ENCODE measurements around the gene LACTBL1.

The LACTBL1 gene

DNA sequence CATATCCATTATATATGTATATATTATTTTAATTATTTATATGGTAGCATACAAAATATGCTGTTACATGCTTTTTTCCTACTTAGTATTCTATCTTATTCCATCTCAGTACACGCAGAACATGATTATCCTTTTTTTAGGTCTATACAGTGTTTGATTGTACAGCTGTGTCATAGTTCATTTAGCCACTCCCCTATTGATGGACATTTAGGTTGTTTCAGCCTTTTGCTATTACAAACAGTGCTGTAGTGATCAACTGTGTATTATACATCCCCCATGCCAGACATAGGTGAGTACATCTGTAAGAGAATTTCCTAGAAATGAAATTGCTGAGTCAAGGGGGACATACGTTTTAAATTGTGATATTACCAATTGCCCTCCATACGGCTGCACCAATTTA is 15.6 kb downstream of the LACTBL1 start:
- ChIA-PET CTCF (no interaction called here), POLR2A (ENCODE audit: low non-redundant PET) (no interaction called here)
- TF ChIP-seq, protein P1, sequence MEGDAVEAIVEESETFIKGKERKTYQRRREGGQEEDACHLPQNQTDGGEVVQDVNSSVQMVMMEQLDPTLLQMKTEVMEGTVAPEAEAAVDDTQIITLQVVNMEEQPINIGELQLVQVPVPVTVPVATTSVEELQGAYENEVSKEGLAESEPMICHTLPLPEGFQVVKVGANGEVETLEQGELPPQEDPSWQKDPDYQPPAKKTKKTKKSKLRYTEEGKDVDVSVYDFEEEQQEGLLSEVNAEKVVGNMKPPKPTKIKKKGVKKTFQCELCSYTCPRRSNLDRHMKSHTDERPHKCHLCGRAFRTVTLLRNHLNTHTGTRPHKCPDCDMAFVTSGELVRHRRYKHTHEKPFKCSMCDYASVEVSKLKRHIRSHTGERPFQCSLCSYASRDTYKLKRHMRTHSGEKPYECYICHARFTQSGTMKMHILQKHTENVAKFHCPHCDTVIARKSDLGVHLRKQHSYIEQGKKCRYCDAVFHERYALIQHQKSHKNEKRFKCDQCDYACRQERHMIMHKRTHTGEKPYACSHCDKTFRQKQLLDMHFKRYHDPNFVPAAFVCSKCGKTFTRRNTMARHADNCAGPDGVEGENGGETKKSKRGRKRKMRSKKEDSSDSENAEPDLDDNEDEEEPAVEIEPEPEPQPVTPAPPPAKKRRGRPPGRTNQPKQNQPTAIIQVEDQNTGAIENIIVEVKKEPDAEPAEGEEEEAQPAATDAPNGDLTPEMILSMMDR (conservative IDR thresholded peaks at IDR 0.05; ENCODE audit: low read depth) = no peak
- no peak for DNase-seq (ENCODE audit: low spot score)
- H3K27ac ChIP-seq = no peak overlapping the region

DNA sequence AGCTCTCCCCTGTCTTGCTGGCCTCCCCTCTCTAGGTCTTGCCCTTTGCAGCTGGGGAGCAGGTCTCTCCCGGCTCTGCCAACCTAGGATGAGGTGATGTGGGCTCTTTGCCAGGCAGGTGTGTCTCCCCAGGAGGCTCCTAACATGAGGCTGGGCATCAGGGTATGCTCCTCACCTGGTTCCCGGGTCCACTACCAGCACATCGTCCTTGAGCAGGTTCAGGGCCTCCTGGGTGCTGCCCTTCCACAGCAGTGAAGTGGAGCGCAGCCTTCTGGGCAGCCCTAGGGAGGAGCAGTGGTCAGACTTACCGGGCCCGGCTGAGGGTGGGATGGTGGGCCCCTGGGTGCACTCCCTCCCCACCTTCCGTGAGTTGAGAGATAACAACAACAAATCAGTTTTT is 17.5 kb downstream of the LACTBL1 start:
- H3K27ac ChIP-seq = no peak overlapping the region
- ChIA-PET POLR2A (ENCODE audit: low non-redundant PET) (no interaction called here), CTCF (interaction anchor here (1.0 kb wide), 1 partner anchor 8 kb away, joined by 5 read pairs; no protein-coding TSS in a partner anchor)
- no peak for DNase-seq (ENCODE audit: low spot score)
- TF ChIP-seq, protein P1 (conservative IDR thresholded peaks at IDR 0.05; ENCODE audit: low read depth) = no peak

DNA sequence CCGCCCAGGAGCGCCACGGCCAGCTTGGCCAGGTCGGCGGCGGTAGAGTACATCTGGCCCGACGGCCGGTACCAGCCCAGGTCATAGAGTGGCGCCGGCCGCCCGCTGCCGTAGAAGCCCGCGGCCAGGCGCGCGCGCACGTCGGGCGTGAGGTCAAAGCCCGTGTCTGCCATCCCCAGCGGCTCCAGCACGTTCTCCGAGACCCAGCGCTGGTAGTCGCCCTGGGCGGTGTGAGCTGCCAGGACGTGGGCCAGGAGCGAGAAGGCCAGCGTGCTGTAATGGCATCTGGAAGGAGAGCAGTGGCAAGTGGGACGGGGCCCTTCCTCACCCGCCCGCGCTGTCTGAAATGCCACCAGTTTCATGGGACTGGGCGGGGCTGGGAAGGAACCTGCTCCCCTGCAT is 18.9 kb downstream of the LACTBL1 start:
- DNase-seq (ENCODE audit: low spot score) = no peak
- TF ChIP-seq, protein P1 (conservative IDR thresholded peaks at IDR 0.05; ENCODE audit: low read depth) = no peak
- ChIA-PET POLR2A (ENCODE audit: low non-redundant PET) (no interaction called here), CTCF (interaction anchor here (0.6 kb wide), 1 partner anchor 16 kb away, joined by 4 read pairs; no protein-coding TSS in a partner anchor)
- H3K27ac ChIP-seq = no peak overlapping the region

DNA sequence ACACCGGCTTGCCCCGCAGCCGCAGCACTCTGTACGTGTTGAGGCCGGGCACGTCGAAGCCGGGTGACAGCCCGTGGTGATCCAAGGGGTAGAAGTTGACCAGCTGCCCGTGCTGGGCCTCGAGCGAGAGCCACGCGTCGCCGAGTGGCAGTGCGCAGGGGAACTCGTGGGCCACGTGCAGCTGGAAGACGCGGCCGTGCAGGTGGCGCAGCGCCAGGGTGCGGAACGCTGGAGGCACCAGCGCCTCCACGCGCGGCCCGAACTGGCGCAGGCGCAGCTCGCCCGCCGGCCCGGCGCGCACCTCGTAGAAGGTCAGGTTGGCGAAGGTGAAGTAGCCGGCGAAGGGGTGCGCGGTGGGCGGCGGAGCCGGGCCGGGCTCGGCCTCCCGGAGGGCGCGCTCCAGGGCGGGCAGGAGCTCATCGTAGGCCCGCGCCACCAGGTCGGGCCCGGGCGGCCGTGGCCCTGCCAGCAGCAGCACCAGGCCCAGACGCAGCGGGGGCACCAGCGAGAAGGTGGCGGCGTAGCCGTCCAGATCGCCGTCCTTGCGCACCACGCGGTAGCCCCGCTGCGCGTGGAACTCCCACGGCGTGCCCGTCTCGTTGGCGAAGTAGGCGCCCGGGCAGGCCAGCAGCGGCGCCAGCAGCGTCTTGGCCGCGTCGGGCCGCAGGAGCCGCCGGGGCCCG is 19.5 kb downstream of the LACTBL1 start:
- no peak overlapping the region for H3K27ac ChIP-seq
- no peak for DNase-seq (ENCODE audit: low spot score)
- POLR2A ChIA-PET (ENCODE audit: low non-redundant PET) = no interaction called here
- TF ChIP-seq, protein P1 (conservative IDR thresholded peaks at IDR 0.05; ENCODE audit: low read depth) = no peak
- CTCF ChIA-PET = interaction anchor here (0.6 to 1.9 kb wide), 2 partner anchors 11 to 17 kb away, joined by 4 to 6 read pairs; no protein-coding TSS in a partner anchor

DNA sequence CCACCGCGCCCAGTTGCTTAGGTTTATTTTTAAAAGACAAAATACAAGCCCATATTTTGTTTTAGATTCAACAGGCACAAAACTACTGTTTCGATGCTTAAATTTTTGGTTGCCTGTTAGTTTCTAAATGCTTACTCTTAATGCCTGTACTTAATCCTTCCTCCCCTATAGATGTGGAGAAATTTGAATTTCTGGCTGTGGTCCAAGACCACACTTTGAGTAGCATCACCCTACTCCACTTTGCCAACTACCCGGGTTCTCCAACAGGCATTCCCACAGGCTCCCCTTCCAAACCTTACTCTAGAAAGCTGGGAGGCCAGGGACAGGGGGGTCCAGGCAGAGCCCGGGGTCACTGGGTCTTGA is 20.0 kb downstream of the LACTBL1 start:
- CTCF ChIA-PET = interaction anchor here (1.9 kb wide), 1 partner anchor 11 kb away, joined by 6 read pairs; no protein-coding TSS in a partner anchor
- POLR2A ChIA-PET (ENCODE audit: low non-redundant PET) = no interaction called here
- no peak for DNase-seq (ENCODE audit: low spot score)
- TF ChIP-seq, protein P1 (conservative IDR thresholded peaks at IDR 0.05; ENCODE audit: low read depth) = no peak
- no peak overlapping the region for H3K27ac ChIP-seq

DNA sequence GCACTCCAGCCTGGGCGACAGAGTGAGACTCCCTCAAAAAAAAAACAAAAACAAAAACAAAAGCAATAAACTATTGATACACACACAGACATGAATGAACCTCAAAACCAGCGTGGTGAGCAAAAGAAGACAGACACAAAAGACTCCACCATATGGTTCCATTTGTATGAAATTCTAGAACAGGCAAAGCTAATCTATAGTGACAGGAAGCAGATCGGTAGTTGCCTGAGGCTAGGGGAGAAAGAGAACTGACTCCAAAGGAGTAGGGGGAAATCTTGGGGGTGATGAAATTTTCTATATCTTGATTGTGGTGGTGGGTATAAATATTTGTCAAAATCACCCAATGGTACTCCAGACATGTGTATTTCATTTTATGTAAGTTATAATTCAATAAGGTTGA is 20.9 kb downstream of the LACTBL1 start:
- POLR2A ChIA-PET (ENCODE audit: low non-redundant PET) = no interaction called here
- no peak for DNase-seq (ENCODE audit: low spot score)
- no peak overlapping the region for H3K27ac ChIP-seq
- TF ChIP-seq, protein P1 (conservative IDR thresholded peaks at IDR 0.05; ENCODE audit: low read depth) = no peak
- CTCF ChIA-PET = interaction anchor here (1.9 kb wide), 1 partner anchor 12 kb away, joined by 6 read pairs; no protein-coding TSS in a partner anchor
